Stimulated activated CD4-positive, alpha-beta T cell treated with anti-CD3 and anti-CD28 coated beads, Interleukin-2, amount 100 ng/mL, for 24 hours (primary cell): ENCODE data around the gene H3-3A.

Experiments
- DNase-seq, 2 donors: peaks; one replicate each; pipeline ENCODE4 v3.0.0-alpha.2; 2020

H3-3A gene

GRCh38 chr1:226062558-226063223 is at the start of gene H3-3A:
Gene H3-3A (plus strand): TSS chr1:226062716. CDS start chr1:226064352, 1,636 bp downstream.
- DNase-seq, result peak; percentile 99

- no peak for DNase-seq
Measured at GRCh38 chr1:226017070-226017469, 45.4 kb upstream of the H3-3A start.

- DNase-seq, result no peak
Measured at GRCh38 chr1:226019572-226019971, 42.9 kb upstream of the H3-3A start.

GRCh38 chr1:226021401-226021800 is 41.1 kb upstream of the H3-3A start:
- no peak for DNase-seq

- DNase-seq, result no peak
Measured at GRCh38 chr1:226021801-226022200, 40.7 kb upstream of the H3-3A start.

- no peak for DNase-seq
Measured at GRCh38 chr1:226023735-226024134, 38.8 kb upstream of the H3-3A start.

- DNase-seq, result no peak
Measured at GRCh38 chr1:226026833-226027232, 35.7 kb upstream of the H3-3A start.

- no peak for DNase-seq
Measured at GRCh38 chr1:226027538-226028217, 34.8 kb upstream of the H3-3A start.

- DNase-seq, result no peak
Measured at GRCh38 chr1:226029093-226029496, 33.4 kb upstream of the H3-3A start.

- no peak for DNase-seq
Measured at GRCh38 chr1:226029568-226030225, 32.8 kb upstream of the H3-3A start.

- DNase-seq, result no peak
Measured at GRCh38 chr1:226033582-226033981, 28.9 kb upstream of the H3-3A start.

- no peak for DNase-seq
Measured at GRCh38 chr1:226033991-226034390, 28.5 kb upstream of the H3-3A start.

- DNase-seq, result no peak
Measured at GRCh38 chr1:226034482-226034881, 28.0 kb upstream of the H3-3A start.

GRCh38 chr1:226035915-226036314 is 26.6 kb upstream of the H3-3A start:
- no peak for DNase-seq

- no peak for DNase-seq
Measured at GRCh38 chr1:226038661-226039060, 23.9 kb upstream of the H3-3A start.

- no peak for DNase-seq
Measured at GRCh38 chr1:226041419-226041818, 21.1 kb upstream of the H3-3A start.

- no peak for DNase-seq
Measured at GRCh38 chr1:226044514-226045101, 17.9 kb upstream of the H3-3A start.

GRCh38 chr1:226046240-226046639 is 16.3 kb upstream of the H3-3A start:
- no peak for DNase-seq

- DNase-seq, result no peak
Measured at GRCh38 chr1:226047495-226047894, 15.0 kb upstream of the H3-3A start.

GRCh38 chr1:226048886-226049285 is 13.6 kb upstream of the H3-3A start:
- DNase-seq, result no peak

GRCh38 chr1:226050133-226050532 is 12.4 kb upstream of the H3-3A start:
- no peak for DNase-seq

- no peak for DNase-seq
Measured at GRCh38 chr1:226051365-226051764, 11.2 kb upstream of the H3-3A start.

- DNase-seq, result no peak
Measured at GRCh38 chr1:226052061-226052460, 10.5 kb upstream of the H3-3A start.
